ENCODE results near the gene CD163.
"Not testable (repeated sequence)": the region's sequence is repeated elsewhere in the genome, so short reads cannot be mapped to it uniquely, and the experiment has no call there.

Gene CD163

DNA sequence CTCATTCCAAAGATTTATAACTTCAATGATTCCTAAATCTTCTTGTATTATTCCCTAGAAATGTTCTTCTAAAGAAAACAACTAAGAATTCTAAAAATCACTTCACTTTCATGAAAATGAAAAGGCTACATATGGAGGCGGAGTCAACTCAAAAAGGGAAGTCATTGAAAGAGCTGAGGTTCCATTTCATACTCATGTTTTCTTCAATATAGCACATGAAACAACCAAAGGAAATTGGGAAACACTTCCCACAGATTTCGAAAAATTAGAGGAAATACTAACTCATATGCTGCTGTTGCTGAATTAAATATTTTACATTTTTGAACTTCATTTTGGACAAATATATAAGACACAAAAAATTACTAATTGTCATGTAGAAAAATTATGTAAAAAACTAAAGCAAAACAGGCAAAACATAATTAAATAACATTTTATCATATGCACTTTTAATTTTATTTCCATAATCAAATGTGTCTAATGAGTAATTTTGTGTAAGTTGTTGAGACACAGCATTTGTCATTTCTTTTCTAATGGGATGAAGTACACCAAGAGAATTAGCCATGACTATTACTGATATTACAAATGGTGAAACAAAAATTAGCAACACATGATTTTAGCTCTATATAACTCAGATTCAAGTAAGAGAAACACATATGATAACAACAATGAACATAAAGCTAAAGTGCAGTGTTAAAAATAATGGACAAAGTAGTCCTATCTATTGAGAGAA lies at the start of gene CD163:
Gene CD163 (minus strand): TSS at position 92 of the 730 bp plus-strand sequence. CDS start 87 bp downstream, at position 5.
- DNase-seq = no peak

DNA sequence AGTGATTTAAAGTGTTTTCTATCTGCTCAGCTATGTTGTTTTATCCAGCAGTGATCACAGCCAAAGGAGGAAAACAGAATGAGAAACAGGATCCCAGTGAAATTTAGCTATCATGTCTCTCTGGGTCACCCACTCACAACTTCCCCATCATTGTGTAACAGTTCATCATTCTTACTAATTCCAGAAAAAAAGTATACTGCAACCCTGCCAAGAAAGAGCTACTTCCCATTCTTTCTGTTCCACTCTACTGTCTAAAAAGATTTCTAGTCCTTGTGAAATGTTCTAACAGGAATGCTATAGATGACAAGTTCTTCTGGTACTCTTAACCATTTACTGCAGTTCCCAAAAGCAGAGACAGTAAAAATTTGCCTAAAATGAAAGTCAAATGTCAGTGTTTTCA lies 39.2 kb upstream of the CD163 start:
- no peak for DNase-seq

DNA sequence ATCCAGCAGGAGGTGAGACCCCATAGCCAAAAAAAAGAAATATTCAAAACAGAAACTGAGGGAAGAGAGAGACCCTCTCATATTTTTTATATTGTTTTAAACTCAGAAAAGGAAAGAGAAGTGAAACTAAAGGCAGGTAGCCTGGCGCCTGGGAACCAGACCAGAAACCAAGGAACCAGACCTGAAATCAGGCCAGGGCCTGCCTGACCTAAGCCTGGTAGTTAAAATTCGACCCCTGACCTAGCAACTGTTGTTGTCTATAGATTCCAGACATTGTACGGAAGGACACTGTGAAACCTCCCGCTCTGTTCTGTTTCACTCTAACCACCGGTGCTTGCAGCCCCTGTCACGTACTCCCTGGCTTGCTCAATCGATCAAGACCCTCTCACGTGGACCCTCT lies 38.5 kb upstream of the CD163 start:
- no peak for DNase-seq

DNA sequence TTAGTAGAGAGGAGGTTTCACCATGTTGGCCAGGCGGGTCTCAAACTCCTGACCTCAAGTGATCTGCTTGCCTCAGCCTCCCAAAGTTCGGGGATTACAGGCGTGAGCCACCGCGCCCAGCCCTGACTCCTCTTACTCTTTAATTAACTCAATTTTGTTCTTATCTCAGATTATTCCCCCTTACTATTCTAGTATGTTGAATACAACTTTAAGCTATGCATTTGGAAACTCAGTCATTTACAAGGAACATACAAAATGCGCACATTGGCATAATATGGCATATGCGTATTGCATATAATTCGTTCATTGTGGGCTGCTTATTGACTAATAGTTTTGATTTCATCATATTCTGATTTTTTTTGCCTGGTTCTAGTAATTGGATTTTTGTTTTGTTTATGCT lies 10.8 kb upstream of the CD163 start:
- no peak for DNase-seq

DNA sequence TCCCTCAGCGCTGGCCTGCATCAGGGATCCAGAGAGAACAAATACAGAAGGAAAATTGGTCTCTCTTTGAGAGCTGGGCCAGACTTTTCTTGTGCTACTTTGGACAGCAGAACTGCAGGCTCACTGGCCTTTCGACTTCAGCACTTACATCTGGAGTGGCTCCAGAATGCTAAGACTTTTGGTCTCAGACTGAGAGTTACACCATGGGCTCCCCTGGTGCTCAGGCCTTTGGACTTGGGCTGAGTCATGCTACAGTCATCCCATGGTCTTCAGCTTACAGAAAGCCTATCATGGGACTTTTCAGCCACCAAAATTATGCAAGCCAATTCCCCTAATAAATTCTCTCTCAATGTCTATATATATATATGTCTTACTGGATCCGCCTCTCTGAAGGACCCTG lies 9.0 kb upstream of the CD163 start:
- no peak for DNase-seq

DNA sequence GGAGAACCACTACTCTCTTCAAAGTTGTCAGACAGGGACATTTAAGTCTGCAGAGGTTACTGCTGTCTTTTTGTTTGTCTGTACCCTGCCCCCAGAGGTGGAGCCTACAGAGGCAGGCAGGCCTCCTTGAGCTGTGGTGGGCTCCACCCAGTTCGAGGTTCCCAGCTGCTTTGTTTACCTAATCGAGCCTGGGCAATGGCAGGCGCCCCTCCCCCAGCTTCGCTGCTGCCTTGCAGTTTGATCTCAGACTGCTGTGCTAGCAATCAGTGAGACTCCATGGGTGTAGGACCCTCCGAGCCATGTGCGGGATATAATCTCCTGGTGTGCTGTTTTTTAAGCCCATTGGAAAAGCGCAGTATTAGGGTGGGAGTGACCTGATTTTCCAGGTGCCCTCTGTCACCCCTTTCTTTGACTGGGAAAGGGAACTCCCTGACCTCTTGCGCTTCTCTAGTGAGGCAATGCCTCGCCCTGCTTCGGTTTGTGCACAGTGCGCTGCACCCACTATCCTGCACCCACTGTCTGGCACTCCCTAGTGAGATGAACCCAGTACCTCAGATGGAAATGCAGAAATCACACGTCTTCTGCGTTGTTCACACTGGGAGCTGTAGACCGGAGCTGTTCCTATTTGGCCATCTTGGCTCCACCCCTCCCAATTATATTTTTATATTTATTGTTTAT lies 6.4 kb upstream of the CD163 start:
- DNase-seq = not testable (repeated sequence)

DNA sequence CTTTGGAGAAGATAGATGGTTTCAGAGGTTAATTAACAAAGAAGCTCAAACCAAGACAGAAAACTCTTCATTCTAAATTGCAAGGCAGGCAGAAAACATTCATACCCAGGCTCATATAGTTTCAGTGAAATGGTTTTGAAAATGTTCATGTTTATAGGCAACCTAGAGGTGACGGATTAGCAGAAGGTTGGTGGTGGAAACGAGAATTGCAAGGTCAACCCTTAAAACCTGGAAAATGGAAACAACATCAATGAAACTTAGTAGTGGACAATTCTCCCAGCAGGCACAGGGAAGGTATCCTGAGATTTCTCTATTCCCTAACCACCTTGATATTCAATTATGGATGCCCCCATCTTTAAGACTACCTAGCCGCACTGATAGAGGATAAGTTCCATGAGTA lies 965 bp downstream of the CD163 start:
- no peak for DNase-seq

DNA sequence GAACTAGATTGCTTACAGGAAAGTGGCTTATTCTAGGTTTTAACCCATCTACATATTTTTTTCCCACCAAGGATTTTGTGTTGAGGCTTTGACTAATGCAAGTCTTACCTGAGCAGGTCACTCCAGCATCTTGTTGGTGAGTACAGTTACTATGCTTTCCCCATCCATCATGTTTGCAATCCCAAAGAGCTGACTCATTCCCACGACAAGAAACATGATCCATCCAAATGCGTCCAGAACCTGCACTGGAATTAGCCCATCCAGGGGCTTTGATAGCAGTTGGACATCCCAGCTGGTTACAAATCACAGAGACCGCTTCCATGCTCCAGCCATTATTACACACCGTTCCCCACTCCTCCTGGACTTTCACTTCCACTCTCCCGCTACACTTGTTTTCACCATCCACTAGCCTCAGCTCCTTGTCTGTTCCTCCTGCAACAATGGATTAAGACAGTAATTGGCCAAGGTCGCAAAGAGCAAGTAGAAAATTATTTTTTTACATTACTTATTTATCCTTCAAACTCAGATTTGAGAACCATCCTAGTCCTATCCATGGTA lies 2.5 kb downstream of the CD163 start:
- DNase-seq = no peak

DNA sequence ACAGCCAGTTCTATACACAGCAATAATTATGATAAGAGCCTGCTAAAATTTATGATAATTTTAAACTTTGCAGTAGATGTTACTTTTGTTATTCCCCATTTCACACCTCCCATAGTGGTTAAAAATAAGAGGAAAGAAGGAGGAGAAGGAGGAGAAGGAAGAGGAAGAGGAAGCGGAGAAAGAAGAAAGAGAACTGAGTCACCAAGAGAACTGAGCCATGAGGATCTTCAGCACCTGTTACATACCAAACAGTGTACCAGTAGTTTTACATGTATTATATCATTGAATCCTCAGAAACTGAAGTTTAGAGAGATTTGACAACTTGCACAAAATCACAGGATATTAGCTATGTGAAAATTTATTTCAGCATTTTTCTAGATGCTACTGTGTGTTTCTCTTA lies 3.9 kb downstream of the CD163 start:
- DNase-seq = no peak

DNA sequence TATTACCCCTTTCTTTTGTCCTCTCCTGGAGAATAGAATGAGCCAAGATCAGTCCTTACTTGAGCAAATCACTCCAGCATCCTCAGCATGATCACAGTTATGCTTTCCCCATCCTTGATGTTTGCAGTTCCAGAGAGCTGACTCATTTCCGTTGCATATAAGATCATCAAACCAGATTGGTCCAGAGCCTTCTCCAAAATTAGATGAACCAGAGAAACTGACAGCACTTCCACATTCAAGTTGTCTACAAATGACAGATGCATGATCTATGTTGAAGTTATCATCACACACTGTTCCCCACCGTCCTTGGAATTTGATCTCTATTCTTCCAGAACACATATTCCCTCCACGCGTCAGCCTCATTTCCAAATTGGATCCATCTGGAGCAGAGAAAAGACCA lies 4.8 kb downstream of the CD163 start:
- no peak for DNase-seq

DNA sequence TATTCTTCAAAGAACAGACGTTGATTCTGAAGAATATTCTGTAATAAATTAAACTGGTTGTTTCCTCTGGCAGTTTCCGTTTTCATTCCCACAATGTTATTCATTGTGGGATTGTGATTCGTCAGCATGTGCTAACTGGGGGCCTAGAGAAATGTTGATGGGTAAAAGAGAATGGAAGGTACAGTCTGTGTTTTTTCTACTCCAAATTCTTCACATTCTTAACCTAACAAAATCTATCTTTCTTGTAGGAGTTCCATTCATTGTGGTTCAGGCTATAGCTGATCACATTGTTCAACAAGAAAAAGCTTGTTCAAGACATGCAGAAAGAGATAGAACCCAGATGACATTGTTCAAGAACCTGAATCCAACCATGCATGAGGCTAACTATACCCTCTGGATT lies 5.9 kb downstream of the CD163 start:
- DNase-seq = no peak

DNA sequence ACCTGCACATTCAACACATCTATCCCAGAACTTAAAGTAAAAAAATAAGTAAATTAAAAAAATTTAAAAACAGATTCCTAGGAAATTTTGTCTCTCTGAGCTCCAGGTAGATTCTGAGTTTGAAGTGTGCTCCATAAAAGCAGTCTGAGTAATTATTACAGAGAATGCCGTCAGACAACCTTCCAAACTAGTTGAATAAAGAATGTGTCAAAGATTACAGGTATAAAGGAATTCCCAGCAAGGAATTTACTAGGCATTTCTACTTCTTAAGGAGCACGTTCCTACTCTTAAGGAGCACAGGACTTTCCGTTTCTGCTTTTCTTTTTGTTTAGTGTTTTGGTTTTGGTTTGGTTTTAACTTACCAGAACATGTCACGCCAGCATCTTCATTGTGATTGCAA lies 7.1 kb downstream of the CD163 start:
- no peak for DNase-seq

DNA sequence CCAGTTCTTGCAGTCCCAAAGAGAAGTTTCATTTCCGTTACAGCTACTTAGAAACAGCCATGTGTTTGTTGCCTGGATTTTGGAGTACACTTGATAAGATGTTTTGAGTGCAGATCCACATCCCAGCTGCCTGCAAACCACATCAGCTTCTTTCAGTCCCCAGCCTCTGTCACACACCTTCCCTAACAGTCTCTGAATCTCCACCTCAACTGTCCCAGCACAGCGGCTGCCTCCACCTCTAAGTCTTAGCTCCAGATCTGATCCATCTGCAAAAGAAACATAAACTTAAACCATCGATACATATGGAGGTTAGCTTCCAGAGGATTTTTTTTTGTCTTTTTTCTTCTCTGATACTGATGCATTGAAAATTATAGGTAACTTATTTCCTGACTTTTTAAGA lies 8.4 kb downstream of the CD163 start:
- no peak for DNase-seq

DNA sequence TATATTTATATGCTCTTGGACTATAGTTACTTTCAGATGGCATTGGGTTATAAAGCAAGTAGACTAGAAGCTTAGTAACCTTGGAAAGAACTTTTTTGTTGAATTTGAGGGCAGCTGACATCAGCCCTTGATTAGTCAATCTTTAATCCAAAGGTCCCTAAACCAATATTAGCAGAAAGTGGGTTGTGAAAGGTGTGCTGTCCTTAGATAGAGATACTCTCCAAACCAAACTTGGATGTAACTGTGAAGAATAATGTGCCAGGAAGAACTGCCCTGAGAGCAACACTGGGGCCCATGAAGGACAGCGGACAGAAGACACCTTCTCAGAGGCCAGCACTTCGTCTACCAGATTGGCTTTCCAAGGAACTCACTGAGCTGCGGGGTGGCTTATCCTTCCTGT lies 10.6 kb downstream of the CD163 start:
- no peak for DNase-seq

DNA sequence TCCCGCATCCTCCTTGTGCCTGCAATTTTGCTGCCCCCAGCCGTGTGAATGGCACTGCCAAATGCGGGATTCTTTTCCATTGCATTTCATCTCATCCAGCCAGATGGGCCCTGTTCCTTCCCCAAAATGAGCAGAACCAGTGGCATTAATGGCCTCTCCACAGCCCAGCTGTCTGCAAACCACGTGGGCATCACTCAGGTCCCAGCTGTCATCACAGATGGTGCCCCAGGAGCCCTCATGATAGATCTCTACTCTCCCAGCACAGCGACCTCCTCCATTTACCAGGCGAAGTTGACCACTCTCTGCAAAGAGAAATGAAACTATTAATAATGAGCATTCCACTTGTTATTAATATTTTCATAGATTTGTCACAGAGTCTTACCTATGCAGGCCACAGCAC lies 17.1 kb downstream of the CD163 start:
- DNase-seq = no peak

DNA sequence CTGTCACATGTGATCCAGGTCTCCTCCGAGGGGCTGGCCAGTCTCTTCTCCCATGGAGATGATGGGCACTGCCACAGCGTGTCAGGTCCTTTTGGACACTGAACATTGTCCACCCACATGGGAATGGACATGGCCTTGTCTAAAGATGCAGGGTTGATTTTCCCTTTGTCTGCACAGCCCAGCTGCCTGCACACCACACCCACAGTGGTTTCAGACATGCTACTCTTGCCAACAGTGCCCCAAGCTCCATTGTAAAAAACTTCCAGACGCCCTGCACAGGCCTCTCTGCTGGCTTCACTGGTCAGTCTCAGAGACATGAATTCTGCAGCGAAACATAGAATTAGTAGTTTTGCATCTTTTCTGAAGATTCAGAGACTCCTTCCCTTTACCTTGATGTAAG lies 18.5 kb downstream of the CD163 start:
- no peak for DNase-seq

DNA sequence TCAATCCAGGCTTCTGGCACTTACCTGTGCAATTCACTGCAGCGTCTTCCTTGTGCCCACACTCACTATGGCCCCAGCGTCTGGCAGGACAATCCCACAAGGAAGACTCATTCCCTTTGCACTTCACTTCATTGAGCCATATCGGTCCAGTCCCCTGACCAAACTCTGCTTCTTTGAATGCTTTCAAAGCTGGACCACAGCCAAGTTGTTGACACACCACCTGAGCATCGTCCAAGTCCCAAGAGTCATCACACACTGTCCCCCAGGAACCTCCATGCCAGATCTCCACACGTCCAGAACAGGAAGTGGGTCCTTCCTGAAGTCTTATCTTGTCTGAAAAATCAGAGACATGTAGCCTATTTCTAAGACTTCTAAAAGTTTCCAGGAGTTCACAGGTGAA lies 20.2 kb downstream of the CD163 start:
- DNase-seq = no peak

DNA sequence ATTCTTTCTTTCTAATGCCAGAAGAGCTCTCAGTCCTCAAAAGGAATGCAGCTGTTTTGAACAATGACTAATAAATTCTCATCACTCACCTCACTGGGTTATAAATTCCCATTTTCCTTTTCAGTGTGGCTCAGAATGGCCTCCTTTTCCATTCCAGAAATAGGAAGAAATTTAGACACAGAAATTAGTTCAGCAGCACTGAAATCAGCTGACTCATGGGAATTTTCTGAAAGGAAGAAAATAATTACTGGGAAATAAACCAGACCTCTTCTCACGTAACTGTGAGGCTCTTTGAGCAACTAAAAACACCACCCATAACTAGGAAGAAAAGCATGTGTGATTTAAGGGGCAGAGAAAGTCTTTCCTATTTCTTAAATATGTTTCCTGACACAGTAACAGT lies 23.8 kb downstream of the CD163 start:
- no peak for DNase-seq

DNA sequence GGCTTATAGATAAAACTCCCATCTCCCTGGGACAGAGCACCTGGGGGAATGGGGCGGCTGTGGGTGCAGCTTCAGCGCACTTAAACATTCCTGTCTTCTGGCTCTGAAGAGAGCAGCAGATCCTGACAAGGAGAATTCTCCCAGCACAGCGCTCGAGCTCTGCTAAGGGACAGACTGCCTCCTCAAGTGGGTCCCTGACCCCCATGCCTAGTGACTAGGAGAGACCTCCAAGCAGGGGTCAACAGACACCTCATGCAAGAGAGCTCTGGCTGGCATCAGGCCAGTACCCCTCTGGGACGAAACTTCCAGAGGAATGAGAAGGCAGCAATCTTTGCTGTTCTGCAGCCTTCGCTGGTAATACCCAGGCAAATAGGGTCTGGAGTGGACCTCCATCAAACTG lies 31.5 kb downstream of the CD163 start:
- no peak for DNase-seq

DNA sequence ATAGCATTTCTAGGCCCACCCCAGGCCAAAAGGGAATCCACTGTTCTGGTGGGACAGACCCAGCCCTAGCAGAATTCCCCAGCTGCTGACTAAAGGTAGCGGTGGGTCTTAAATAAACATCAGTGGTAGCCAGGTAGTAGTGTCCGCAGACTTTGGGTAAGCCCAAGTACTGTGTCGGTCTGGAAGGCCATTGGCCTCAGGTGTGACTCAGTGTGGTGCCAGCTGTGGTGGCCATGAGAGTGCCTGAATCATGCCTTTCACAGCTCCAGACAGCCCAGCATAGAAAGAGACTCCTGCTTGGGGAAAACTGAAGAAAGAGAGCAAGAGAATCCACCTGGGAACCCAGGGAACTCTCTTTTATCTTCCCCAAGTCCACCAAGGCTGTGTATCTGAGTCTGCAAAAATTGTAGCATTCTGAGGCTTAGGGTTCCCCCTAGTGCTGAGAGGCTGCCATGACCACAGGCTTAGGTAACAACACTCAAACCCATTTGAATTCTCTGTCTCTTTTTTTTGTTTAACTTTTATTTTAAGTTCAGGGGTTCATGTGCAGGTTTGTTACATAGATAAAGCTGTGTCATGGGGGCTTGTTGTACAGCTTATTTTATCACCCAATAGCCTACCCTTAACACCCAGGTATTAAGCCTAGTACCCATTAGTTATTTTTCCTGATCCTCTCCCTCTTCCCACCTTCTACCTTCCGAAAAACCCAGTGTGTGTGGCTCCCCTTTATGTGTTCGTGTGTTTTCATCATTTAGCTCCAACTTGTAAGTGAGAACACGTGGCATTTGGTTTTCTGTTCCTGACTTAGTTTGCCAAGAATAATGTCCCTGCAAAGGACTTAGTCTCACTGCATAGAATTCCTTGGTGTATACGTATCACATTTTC lies 43.0 kb downstream of the CD163 start:
- no peak for DNase-seq

DNA sequence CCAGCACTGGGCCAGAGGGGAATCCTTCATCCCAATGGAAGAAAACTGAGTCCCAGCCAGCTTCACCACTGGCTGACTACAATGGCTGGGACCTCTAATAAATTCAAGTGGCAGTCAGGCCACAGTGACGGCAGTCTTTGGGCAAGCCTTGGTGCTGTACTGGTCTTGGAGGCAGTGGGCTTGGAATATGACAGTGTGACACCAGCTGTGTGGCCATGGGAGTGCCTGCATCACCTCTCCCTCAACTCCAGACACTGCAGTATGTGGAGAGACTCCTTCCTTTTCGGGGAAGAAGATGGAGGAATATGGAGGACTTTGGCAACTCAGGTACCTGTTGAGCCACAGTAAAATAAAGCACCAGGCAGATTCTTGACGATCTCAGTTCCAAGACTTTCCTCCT lies 43.6 kb downstream of the CD163 start:
- DNase-seq = no peak

DNA sequence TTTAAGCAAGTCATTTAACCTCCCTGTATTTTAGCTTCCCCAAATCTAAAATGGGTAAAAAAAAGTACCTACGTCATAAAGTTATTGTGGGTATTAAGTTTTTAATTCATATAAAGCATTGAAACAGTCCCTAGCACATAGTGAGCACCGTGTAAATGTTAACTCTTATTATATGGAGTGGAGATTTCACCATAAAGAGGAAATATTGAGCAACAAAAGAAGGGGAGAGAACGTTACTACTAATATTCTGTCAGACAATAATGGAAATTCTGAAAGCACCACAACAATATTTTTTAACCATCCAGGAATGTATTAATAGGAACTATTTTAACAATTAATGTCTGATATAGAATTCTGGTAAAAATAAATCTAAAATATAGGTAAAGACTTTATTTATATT lies 51.8 kb downstream of the CD163 start:
- DNase-seq = no peak

DNA sequence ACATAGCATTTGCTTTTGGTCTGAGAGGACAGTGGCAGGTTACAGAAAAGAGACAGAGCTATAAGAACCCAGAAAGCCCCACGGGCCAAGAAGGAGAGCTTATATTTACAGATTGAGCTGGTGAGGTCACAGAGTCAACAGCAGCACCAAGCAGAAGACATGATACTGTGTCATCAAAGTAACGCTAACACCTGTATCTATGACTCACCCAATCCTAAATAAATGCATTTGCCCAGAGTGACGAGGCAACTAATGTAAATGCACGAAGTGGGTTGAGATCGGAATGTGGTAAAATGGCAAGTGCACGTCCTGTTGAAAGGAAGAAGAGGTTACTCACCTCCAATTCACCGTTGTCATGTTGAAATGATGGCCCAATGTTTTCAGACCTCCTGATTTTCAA lies 52.9 kb downstream of the CD163 start:
- DNase-seq = no peak

DNA sequence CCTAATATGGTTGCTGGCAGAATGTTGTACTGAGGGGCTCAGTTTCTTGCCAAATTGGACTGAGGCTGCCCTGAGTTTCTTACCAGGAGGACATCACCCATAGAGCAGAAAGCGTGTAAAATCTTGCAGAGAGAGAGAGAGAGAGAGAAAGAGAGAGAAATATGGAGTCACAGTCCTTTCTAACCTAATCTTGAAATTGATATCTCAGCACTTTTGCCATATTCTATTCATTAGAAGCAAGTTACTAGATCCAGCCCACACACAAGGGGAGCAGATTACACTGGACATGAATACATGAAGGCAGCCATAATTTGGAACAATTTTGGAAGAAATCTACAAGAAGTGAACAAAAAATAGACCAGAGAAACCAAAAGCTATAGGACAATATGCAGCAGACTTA lies 55.5 kb downstream of the CD163 start:
- DNase-seq = no peak
